Measurements from ENCODE around the gene SMAD2.

GRCh38 chr18:47826157-47827074 lies 104.0 kb downstream of the SMAD2 start:
- TF ChIP-seq, protein P1, sequence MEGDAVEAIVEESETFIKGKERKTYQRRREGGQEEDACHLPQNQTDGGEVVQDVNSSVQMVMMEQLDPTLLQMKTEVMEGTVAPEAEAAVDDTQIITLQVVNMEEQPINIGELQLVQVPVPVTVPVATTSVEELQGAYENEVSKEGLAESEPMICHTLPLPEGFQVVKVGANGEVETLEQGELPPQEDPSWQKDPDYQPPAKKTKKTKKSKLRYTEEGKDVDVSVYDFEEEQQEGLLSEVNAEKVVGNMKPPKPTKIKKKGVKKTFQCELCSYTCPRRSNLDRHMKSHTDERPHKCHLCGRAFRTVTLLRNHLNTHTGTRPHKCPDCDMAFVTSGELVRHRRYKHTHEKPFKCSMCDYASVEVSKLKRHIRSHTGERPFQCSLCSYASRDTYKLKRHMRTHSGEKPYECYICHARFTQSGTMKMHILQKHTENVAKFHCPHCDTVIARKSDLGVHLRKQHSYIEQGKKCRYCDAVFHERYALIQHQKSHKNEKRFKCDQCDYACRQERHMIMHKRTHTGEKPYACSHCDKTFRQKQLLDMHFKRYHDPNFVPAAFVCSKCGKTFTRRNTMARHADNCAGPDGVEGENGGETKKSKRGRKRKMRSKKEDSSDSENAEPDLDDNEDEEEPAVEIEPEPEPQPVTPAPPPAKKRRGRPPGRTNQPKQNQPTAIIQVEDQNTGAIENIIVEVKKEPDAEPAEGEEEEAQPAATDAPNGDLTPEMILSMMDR (IDR thresholded peaks at IDR 0.05): no peak
- TF ChIP-seq REST (IDR thresholded peaks at IDR 0.05; ENCODE audit: insufficient read depth in 1 of 2, low read depth in 2 of 2, low read length in 1 of 2) (no peak), POLR2AphosphoS5 (IDR thresholded peaks at IDR 0.05; ENCODE audit: low read depth, low read length) (no peak), SIN3A (IDR thresholded peaks at IDR 0.05; ENCODE audit: borderline replicate concordance, insufficient read depth, low read depth, low read length) (no peak)
